DMS79 (cell line): ENCODE results near the gene RAB4A.

ENCODE experiments used
- DNase-seq: peaks from one replicate; lab custom pipeline; 2025; lab: John Stamatoyannopoulos, UW

RAB4A gene

GRCh38 chr1:229244091-229244490 is 26.8 kb upstream of the RAB4A start:
- DNase-seq, result no peak

GRCh38 chr1:229247871-229248270 is 23.0 kb upstream of the RAB4A start:
- no peak for DNase-seq

- DNase-seq, result no peak
Measured at GRCh38 chr1:229248821-229249817, 21.8 kb upstream of the RAB4A start.

- no peak for DNase-seq
Measured at GRCh38 chr1:229249854-229250644, 20.9 kb upstream of the RAB4A start.

GRCh38 chr1:229251185-229251584 is 19.7 kb upstream of the RAB4A start:
- no peak for DNase-seq

- DNase-seq, result no peak
Measured at GRCh38 chr1:229252228-229252984, 18.5 kb upstream of the RAB4A start.

- no peak for DNase-seq
Measured at GRCh38 chr1:229253151-229253974, 17.5 kb upstream of the RAB4A start.

- DNase-seq, result peak; percentile 18
Measured at GRCh38 chr1:229254910-229255541, 15.9 kb upstream of the RAB4A start.

- DNase-seq, result peak; percentile 14
Measured at GRCh38 chr1:229258031-229258756, 12.7 kb upstream of the RAB4A start.

GRCh38 chr1:229258757-229259060 is 12.2 kb upstream of the RAB4A start:
- no peak for DNase-seq

GRCh38 chr1:229260297-229260696 is 10.6 kb upstream of the RAB4A start:
- no peak for DNase-seq

- DNase-seq, result no peak
Measured at GRCh38 chr1:229262239-229262638, 8.7 kb upstream of the RAB4A start.

- DNase-seq, result no peak
Measured at GRCh38 chr1:229263254-229263653, 7.7 kb upstream of the RAB4A start.

- DNase-seq, result no peak
Measured at GRCh38 chr1:229264068-229264467, 6.8 kb upstream of the RAB4A start.

GRCh38 chr1:229264487-229264886 is 6.4 kb upstream of the RAB4A start:
- DNase-seq, result no peak

GRCh38 chr1:229266274-229266673 is 4.6 kb upstream of the RAB4A start:
- no peak for DNase-seq

GRCh38 chr1:229266832-229267500 is 3.9 kb upstream of the RAB4A start:
- DNase-seq, result no peak

GRCh38 chr1:229268505-229268904 is 2.4 kb upstream of the RAB4A start:
- peak; percentile 10 for DNase-seq

GRCh38 chr1:229271448-229272159 is 693 bp downstream of the RAB4A start:
- peak; percentile 16 for DNase-seq
